GM19035 (cell line): ENCODE measurements around the gene HINFP.
"Not testable (repeated sequence)": the region's sequence is repeated elsewhere in the genome, so short reads cannot be mapped to it uniquely, and the experiment has no call there.

Experiments
- ATAC-seq: cut with Tn5 transposase; IDR thresholded peaks from one replicate; pipeline ENCODE4 v1.9.1; 2021; ENCODE audit not compliant: unreplicated experiment

HINFP gene

GRCh38 chr11:119116601-119117000 is 4.8 kb upstream of the HINFP start:
- no peak for ATAC-seq

- no peak for ATAC-seq
Measured at GRCh38 chr11:119117004-119117706, 4.2 kb upstream of the HINFP start.

- no peak for ATAC-seq
Measured at GRCh38 chr11:119118227-119118626, 3.2 kb upstream of the HINFP start.

GRCh38 chr11:119118946-119119345 is 2.4 kb upstream of the HINFP start:
- no peak for ATAC-seq

GRCh38 chr11:119120639-119121007 is 757 bp upstream of the HINFP start:
- no peak for ATAC-seq

- peak; percentile 6 for ATAC-seq
Measured at GRCh38 chr11:119121811-119122124, 388 bp downstream of the HINFP start.

- ATAC-seq: no peak
Measured at GRCh38 chr11:119125821-119126220, 4.4 kb downstream of the HINFP start.

GRCh38 chr11:119126675-119127268 is 5.4 kb downstream of the HINFP start:
- ATAC-seq: no peak

- ATAC-seq: no peak
Measured at GRCh38 chr11:119130662-119131061, 9.3 kb downstream of the HINFP start.

GRCh38 chr11:119134389-119134978 is 13.1 kb downstream of the HINFP start:
- no peak for ATAC-seq

- ATAC-seq: not testable (repeated sequence)
Measured at GRCh38 chr11:119139276-119139675, 17.9 kb downstream of the HINFP start.

- peak; percentile 72 for ATAC-seq
Measured at GRCh38 chr11:119144825-119145486, 23.6 kb downstream of the HINFP start.

- no peak for ATAC-seq
Measured at GRCh38 chr11:119145551-119145950, 24.2 kb downstream of the HINFP start.

- ATAC-seq: no peak
Measured at GRCh38 chr11:119147604-119148333, 26.4 kb downstream of the HINFP start.

- ATAC-seq: no peak
Measured at GRCh38 chr11:119148720-119149017, 27.3 kb downstream of the HINFP start.

GRCh38 chr11:119149018-119149785 is 27.8 kb downstream of the HINFP start, which contains the start of gene ABCG4:
Gene ABCG4 (plus strand): TSS chr11:119149052. CDS start chr11:119149966, 914 bp downstream.
- no peak for ATAC-seq

- no peak for ATAC-seq
Measured at GRCh38 chr11:119149786-119150275, 28.5 kb downstream of the HINFP start.

GRCh38 chr11:119152043-119152442 is 30.7 kb downstream of the HINFP start:
- ATAC-seq: no peak

GRCh38 chr11:119152604-119153003 is 31.2 kb downstream of the HINFP start:
- no peak for ATAC-seq

- ATAC-seq: no peak
Measured at GRCh38 chr11:119153049-119153818, 31.9 kb downstream of the HINFP start.
